GM12891 (cell line): ENCODE measurements around the gene AK4.

Source experiments
- DNase-seq: peaks from one replicate; pipeline ENCODE4 v3.0.0; 2011; ENCODE audit warnings: low spot score; ENCODE audit not compliant: insufficient read length
- FAIRE-seq: peaks from 2 replicates; lab custom pipeline; 2011; peaks lifted over from hg19 to GRCh38; lab: Jason Lieb, UNC
- PAX5 ChIP-seq: IDR thresholded peaks from 2 replicates; pipeline ENCODE4 v1.6.1; 2011; ENCODE audit warnings: low read length, moderate library complexity, mild to moderate bottlenecking; ENCODE audit not compliant: insufficient read depth, severe bottlenecking
- POLR2A ChIP-seq: IDR thresholded peaks from 2 replicates; pipeline ENCODE4 v1.6.1; 2011; ENCODE audit warnings: low read depth, low read length, control low read depth
- POLR2AphosphoS5 ChIP-seq: IDR thresholded peaks from 2 replicates; pipeline ENCODE4 v1.6.1; 2011; ENCODE audit warnings: low read depth, low read length, control low read depth
- POU2F2 ChIP-seq: IDR thresholded peaks from 2 replicates; pipeline ENCODE4 v1.6.1; 2011; ENCODE audit warnings: low read depth, mild to moderate bottlenecking, control low read depth, low read length, moderate library complexity
- SPI1 ChIP-seq: IDR thresholded peaks from 2 replicates; pipeline ENCODE4 v1.6.1; 2011; ENCODE audit warnings: low read depth, low read length, control low read depth
- TAF1 ChIP-seq: IDR thresholded peaks from 2 replicates; pipeline ENCODE4 v1.6.1; 2011; ENCODE audit warnings: low read depth, low read length, control low read depth

Gene AK4

GRCh38 chr1:65276197-65276939 is 128.4 kb downstream of the AK4 start:
- FAIRE-seq (no peak), DNase-seq (no peak)
- TF ChIP-seq TAF1 (no peak), POU2F2 (no peak), SPI1 (no peak), POLR2AphosphoS5 (no peak), POLR2A (no peak), PAX5 (no peak)

GRCh38 chr1:65277605-65278347 is 129.8 kb downstream of the AK4 start:
- DNase-seq (no peak), FAIRE-seq (no peak)
- TF ChIP-seq POU2F2 (no peak), SPI1 (no peak), POLR2AphosphoS5 (no peak), PAX5 (no peak), POLR2A (no peak), TAF1 (no peak)

GRCh38 chr1:65278376-65279069 is 130.5 kb downstream of the AK4 start:
- no peak for DNase-seq
- FAIRE-seq = no peak

GRCh38 chr1:65279070-65279779 is 131.2 kb downstream of the AK4 start:
- DNase-seq (no peak), FAIRE-seq (no peak)
- TF ChIP-seq PAX5 (no peak), POU2F2 (no peak), SPI1 (no peak), TAF1 (no peak), POLR2A (no peak), POLR2AphosphoS5 (no peak)

More at GRCh38 chr1:65278376-65279069, 130.5 kb downstream of the AK4 start:
- TF ChIP-seq POU2F2 (no peak), PAX5 (no peak), TAF1 (no peak), POLR2A (no peak), POLR2AphosphoS5 (no peak), SPI1 (no peak)
